Mesenchymal stem cell (in vitro differentiated cells and primary cell): ENCODE results near the gene AKAP8L. TPM values are rescaled to one million over a fixed set of nuclear protein-coding genes. Genes with fewer than 3 reads are reported as not detected.

Source experiments
- small RNA-seq: library from polyadenylated mRNA; stranded (forward); fragments of <200 nt; extraction: miRNeasy Mini kit (QIAGEN cat#:217004); gene quantifications from one replicate; pipeline ENCODE3, GENCODE V24; 2013; ENCODE audit warnings: low read depth

The AKAP8L gene

Small RNAs within 50 kb of the gene (small RNA-seq; reads per million reads assigned to genes)
- not detected for gene AC005776.1
- not detected for gene MIR1470
